ENCODE results near the gene FSHR. TPM values are rescaled to one million over a fixed set of nuclear protein-coding genes. Genes with fewer than 3 reads are reported as not detected.

FSHR gene
- total and polyA plus RNA-seq, 2 of the 4 experiments (the other 2 are of a cell fraction) = not detected

GRCh38 chr2:48991415-48992131, 162.7 kb downstream of the FSHR start:
- H2BK15ac ChIP-seq (ENCODE audit: low read depth, low read length) = no peak overlapping the region
- DNase-seq (no peak), ATAC-seq (ENCODE audit: low read depth) (no peak)
- no peak overlapping the region for H2BK120ac ChIP-seq (ENCODE audit: low read depth, low read length)
- no peak overlapping the region for H3K18ac ChIP-seq (ENCODE audit: low read depth, low read length)
- H3K4me1 ChIP-seq (ENCODE audit: control insufficient read depth, insufficient read depth, low read length) = no peaks in the 10 kb centered on the region
- CTCF ChIA-PET = no interaction called here
- H3K56ac ChIP-seq (ENCODE audit: extremely low read depth, insufficient read depth, low read length) = no peak overlapping the region
- WGBS, 2 experiments (ENCODE audit: extremely low coverage in 2 of 2, insufficient read length in 1 of 2) = no CpG with 5 or more reads among the region's 3 CpGs
- H3K23ac ChIP-seq (ENCODE audit: low read depth, low read length) = no peak overlapping the region
- no peak overlapping the region for H2AFZ ChIP-seq (replicated peaks; ENCODE audit: low read length, poor library complexity)
- no peak overlapping the region for H3K9ac ChIP-seq (ENCODE audit: low read depth, low read length)
- H3K4me2 ChIP-seq (ENCODE audit: low read depth, low read length) = no peak overlapping the region
- no peak overlapping the region for H3K27ac ChIP-seq (ENCODE audit: insufficient read depth, low read length)
- H3K36me3 ChIP-seq (ENCODE audit: control insufficient read depth, insufficient read depth, low read length) = no peaks in the 10 kb centered on the region
- no peaks in the 10 kb centered on the region for H3K27me3 ChIP-seq (ENCODE audit: control insufficient read depth, insufficient read depth, low read length)
- in situ Hi-C loops (cut with MboI; ENCODE audit: low sequenced_read_pairs) (no loop called here), dilution Hi-C loops (cut with HindIII; ENCODE audit: low sequenced_read_pairs, unreplicated experiment) (no loop called here), intact Hi-C loops (cut with micrococcal nuclease) (no loop called here)
- H3K14ac ChIP-seq (replicated peaks; ENCODE audit: low read depth, low read length) = no peak overlapping the region
- H2AK9ac ChIP-seq (replicated peaks; ENCODE audit: low read depth, low read length, poor library complexity) = no peak overlapping the region
- H3K79me1 ChIP-seq (ENCODE audit: low read depth in 1 of 2, low read length in 2 of 2) = no peaks in the 10 kb centered on the region
- no peaks in the 10 kb centered on the region for H4K20me1 ChIP-seq (ENCODE audit: insufficient read depth, low read length)
- no peak overlapping the region for H2BK5ac ChIP-seq (ENCODE audit: low read depth, low read length, poor library complexity, severe bottlenecking)
- no peak overlapping the region for H3K4me3 ChIP-seq (ENCODE audit: insufficient read depth, low read depth, low read length)
- no peak overlapping the region for H4K5ac ChIP-seq (ENCODE audit: low read depth, low read length)
- H3K9me3 ChIP-seq (ENCODE audit: control insufficient read depth, insufficient read depth, low read length) = no peaks in the 10 kb centered on the region
- BruUV-seq (replicated peaks) = no TSS peak
- TF ChIP-seq SMC3 (IDR thresholded peaks at IDR 0.05; ENCODE audit: low read depth, low read length) (no peak), RAD21 (IDR thresholded peaks at IDR 0.05; ENCODE audit: low read length) (no peak), RFX5 (IDR thresholded peaks at IDR 0.05; ENCODE audit: low read depth, low read length) (no peak), CHD1 (IDR thresholded peaks at IDR 0.05; ENCODE audit: low read depth, low read length) (no peak), NFE2L2 (IDR thresholded peaks at IDR 0.05; ENCODE audit: low read depth, low read length) (no peak), CEBPB (IDR thresholded peaks at IDR 0.05; ENCODE audit: low read depth, low read length) (no peak), CTCF (conservative IDR thresholded peaks at IDR 0.05; ENCODE audit: low read depth, low read length) (no peak)
- H3K9me1 ChIP-seq (ENCODE audit: insufficient read depth, low read length) = no peaks in the 10 kb centered on the region
- no peak overlapping the region for H2AK5ac ChIP-seq (ENCODE audit: low read depth, low read length)
- H4K91ac ChIP-seq (ENCODE audit: insufficient read depth, low read depth, low read length) = no peak overlapping the region
- no peak overlapping the region for H4K8ac ChIP-seq (ENCODE audit: low read depth in 2 of 2, low read length in 2 of 2)
- no peak overlapping the region for H2BK20ac ChIP-seq (ENCODE audit: low read depth, low read length)
- no peak overlapping the region for H3K4ac ChIP-seq (ENCODE audit: low read depth, low read length)
- POLR2A ChIA-PET (ENCODE audit: unreplicated experiment) = no interaction called here

All from IMR-90 (cell line).